Activated CD4-positive, alpha-beta T cell treated with anti-CD3 and anti-CD28 coated beads for 36 hours (primary cell): ENCODE data around the gene NINL. TPM values are rescaled to one million over a fixed set of nuclear protein-coding genes. Genes with fewer than 3 reads are reported as not detected.
A peak's percentile ranks its signal among the peaks of the same experiment; 100 is the strongest.
"Not testable (repeated sequence)": the region's sequence is repeated elsewhere in the genome, so short reads cannot be mapped to it uniquely, and the experiment has no call there.

ENCODE experiments used
- ATAC-seq: fragments of 200-7000 bp; cut with Tn5 transposase; one replicate; pipeline ENCODE4 v1.10.0; 2021; ENCODE audit warnings: mild to moderate bottlenecking, moderate library complexity
- CTCF ChIA-PET: fragments of 350-600 bp; sonication (Branson Sonifier 250); formaldehyde crosslinking; loops from one replicate; lab custom pipeline; 2021; ENCODE audit warnings: antibody characterized with exemption; lab: Charles Lee
- POLR2A ChIA-PET: fragments of 350-600 bp; sonication (Branson Sonifier 250); formaldehyde crosslinking; loops from one replicate; lab custom pipeline; 2021; ENCODE audit warnings: antibody characterized with exemption, inconsistent platforms; lab: Charles Lee
- DNase-seq: peaks from one replicate; pipeline ENCODE4 v3.0.0-alpha.2; 2020
- H3K27ac Mint-ChIP-seq: one replicate; pipeline ENCODE4 v1.8.0; 2021; ENCODE audit warnings: mixed read lengths
- H3K27me3 Mint-ChIP-seq: one replicate; pipeline ENCODE4 v1.8.0; 2021; ENCODE audit warnings: mixed read lengths
- H3K36me3 Mint-ChIP-seq: one replicate; pipeline ENCODE4 v1.8.0; 2021; ENCODE audit warnings: low read depth, mixed read lengths
- H3K4me1 Mint-ChIP-seq: one replicate; pipeline ENCODE4 v1.8.0; 2021; ENCODE audit warnings: mixed read lengths
- H3K4me3 Mint-ChIP-seq: one replicate; pipeline ENCODE4 v1.8.0; 2021; ENCODE audit warnings: mild to moderate bottlenecking, moderate library complexity, mixed read lengths
- H3K9me3 Mint-ChIP-seq: one replicate; pipeline ENCODE4 v1.8.0; 2021; ENCODE audit warnings: low read depth, mixed read lengths
- intact Hi-C, 2 experiments: fragments of 100-400 bp; cut with DNase I in 1 of 2; cut with micrococcal nuclease in 1 of 2; formaldehyde crosslinking; loops; one replicate each; pipeline versions ENCODE4 v1.14.2 to v1.15.1; 2022 to 2024; cut with DNase I, micrococcal nuclease
- total RNA-seq, 2 experiments: library from RNA; stranded (reverse); gene quantifications; one replicate each; pipeline ENCODE4 v1.2.3, GENCODE V29; 2021

The NINL gene
- total RNA-seq, 2 experiments from 2014 or later: 3.3 to 4.1 TPM

- H3K27me3 Mint-ChIP-seq, CTCF ChIA-PET, DNase-seq, POLR2A ChIA-PET, H3K27ac Mint-ChIP-seq, H3K36me3 Mint-ChIP-seq, H3K4me3 Mint-ChIP-seq, H3K4me1 Mint-ChIP-seq, ATAC-seq, H3K9me3 Mint-ChIP-seq, intact Hi-C loops: not testable (repeated sequence)
Measured at GRCh38 chr20:25590778-25591177, 5.4 kb upstream of the NINL start.

DNA sequence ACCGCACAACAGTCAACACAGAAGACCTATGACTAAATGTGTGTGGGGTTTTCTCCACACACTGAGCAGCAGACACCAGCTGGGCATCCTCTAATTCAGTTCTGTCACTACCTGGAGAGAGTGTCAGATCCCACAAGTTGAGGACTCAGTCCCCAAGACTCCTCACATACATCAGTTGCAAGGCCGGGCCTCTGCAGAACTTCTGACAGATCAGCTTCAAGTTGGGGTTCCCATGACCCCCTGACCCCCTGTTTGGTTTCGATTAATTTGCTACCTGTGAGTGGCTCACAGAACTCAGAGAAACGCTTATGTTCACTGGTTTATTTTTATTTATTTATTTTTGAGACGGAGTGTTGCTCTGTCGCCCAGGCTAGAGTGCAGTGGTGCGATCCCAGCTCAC is 3.2 kb upstream of the NINL start:
- Mint-ChIP-seq H3K27ac (no peak overlapping the region), H3K36me3 (peaks cover 4% of the 10 kb centered on the region), H3K4me3 (no peak overlapping the region), H3K27me3 (peaks cover 5% of the 10 kb centered on the region), H3K9me3 (no peaks in the 10 kb centered on the region), H3K4me1 (peaks cover 11% of the 10 kb centered on the region)
- intact Hi-C loops: loop anchor here (5.0 to 10.0 kb wide), 5 partner anchors 104 to 596 kb away; partner anchors contain the start of genes GINS1 (in 2 of the 2), APMAP (in 1 of the 2), PYGB (in 1 of the 2) and ZNF337 (in 1 of the 2)
- DNase-seq (no peak), ATAC-seq (no peak)
- ChIA-PET POLR2A (no interaction called here), CTCF (no interaction called here)

DNA sequence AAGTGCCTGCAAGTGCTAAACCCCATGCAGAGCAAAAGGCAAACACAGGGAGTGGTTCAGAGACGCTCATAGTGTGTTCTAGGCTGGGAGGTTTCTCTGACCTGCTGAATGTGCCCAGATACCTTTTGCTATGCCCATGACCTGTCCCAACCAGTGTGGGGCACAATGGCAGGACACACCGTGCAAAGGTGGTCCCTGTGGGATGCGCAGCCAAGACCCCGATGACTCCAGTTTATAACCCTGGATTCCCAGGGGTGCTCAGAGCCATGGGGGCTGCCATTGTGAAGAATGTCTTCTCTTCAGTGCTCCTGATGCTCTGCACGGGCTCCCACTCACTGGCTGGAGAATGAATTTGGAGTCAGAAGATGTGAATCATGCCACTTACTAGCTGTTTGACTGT is 2.2 kb upstream of the NINL start:
- ATAC-seq (peak; percentile 35), DNase-seq (no peak)
- peaks cover 15% of the 10 kb centered on the region for H3K4me1 Mint-ChIP-seq
- peaks cover 9% of the 10 kb centered on the region for H3K27me3 Mint-ChIP-seq
- no peak overlapping the region for H3K4me3 Mint-ChIP-seq
- H3K27ac Mint-ChIP-seq: no peak overlapping the region
- H3K9me3 Mint-ChIP-seq: no peaks in the 10 kb centered on the region
- H3K36me3 Mint-ChIP-seq: peaks cover 4% of the 10 kb centered on the region
- CTCF ChIA-PET: interaction anchor here (0.7 kb wide), 1 partner anchor 621 kb away, joined by 3 read pairs; no protein-coding TSS in a partner anchor
- POLR2A ChIA-PET: no interaction called here
- intact Hi-C loops: loop anchor here (5.0 to 10.0 kb wide), 5 partner anchors 103 to 595 kb away; partner anchors contain the start of genes GINS1 (in 2 of the 2), APMAP (in 1 of the 2), PYGB (in 1 of the 2) and ZNF337 (in 1 of the 2)

- peaks cover 15% of the 10 kb centered on the region for H3K4me1 Mint-ChIP-seq
- ChIA-PET POLR2A (no interaction called here), CTCF (interaction anchor here (0.7 kb wide), 1 partner anchor 622 kb away, joined by 3 read pairs; no protein-coding TSS in a partner anchor)
- peaks cover 4% of the 10 kb centered on the region for H3K36me3 Mint-ChIP-seq
- H3K9me3 Mint-ChIP-seq: no peaks in the 10 kb centered on the region
- intact Hi-C loops: loop anchor here (5.0 to 10.0 kb wide), 5 partner anchors 102 to 595 kb away; partner anchors contain the start of genes GINS1 (in 2 of the 2), APMAP (in 1 of the 2), PYGB (in 1 of the 2) and ZNF337 (in 1 of the 2)
- ATAC-seq (no peak), DNase-seq (no peak)
- no peak overlapping the region for H3K4me3 Mint-ChIP-seq
- no peak overlapping the region for H3K27ac Mint-ChIP-seq
- H3K27me3 Mint-ChIP-seq: peaks cover 9% of the 10 kb centered on the region
Measured at GRCh38 chr20:25586877-25587276, 1.5 kb upstream of the NINL start.

- H3K4me3 Mint-ChIP-seq: peak overlapping the region; percentile 28
- H3K9me3 Mint-ChIP-seq, POLR2A ChIA-PET, H3K36me3 Mint-ChIP-seq, CTCF ChIA-PET, DNase-seq, H3K27me3 Mint-ChIP-seq, ATAC-seq: not testable (repeated sequence)
- peaks cover 15% of the 10 kb centered on the region for H3K4me1 Mint-ChIP-seq
- intact Hi-C loops: loop anchor here (5.0 to 10.0 kb wide), 4 partner anchors 39 to 339 kb away; partner anchors contain the start of genes GINS1 (in 2 of the 2), NANP (in 1 of the 2) and PYGB (in 1 of the 2)
- H3K27ac Mint-ChIP-seq: peak overlapping the region; percentile 47
Measured at GRCh38 chr20:25583607-25584006, 1.7 kb downstream of the NINL start.

- CTCF ChIA-PET: interaction anchor here (0.9 kb wide), 1 partner anchor 11 kb away, joined by 3 read pairs; no protein-coding TSS in a partner anchor
- no peak overlapping the region for H3K27ac Mint-ChIP-seq
Measured at GRCh38 chr20:25580711-25581110, 4.6 kb downstream of the NINL start.

DNA sequence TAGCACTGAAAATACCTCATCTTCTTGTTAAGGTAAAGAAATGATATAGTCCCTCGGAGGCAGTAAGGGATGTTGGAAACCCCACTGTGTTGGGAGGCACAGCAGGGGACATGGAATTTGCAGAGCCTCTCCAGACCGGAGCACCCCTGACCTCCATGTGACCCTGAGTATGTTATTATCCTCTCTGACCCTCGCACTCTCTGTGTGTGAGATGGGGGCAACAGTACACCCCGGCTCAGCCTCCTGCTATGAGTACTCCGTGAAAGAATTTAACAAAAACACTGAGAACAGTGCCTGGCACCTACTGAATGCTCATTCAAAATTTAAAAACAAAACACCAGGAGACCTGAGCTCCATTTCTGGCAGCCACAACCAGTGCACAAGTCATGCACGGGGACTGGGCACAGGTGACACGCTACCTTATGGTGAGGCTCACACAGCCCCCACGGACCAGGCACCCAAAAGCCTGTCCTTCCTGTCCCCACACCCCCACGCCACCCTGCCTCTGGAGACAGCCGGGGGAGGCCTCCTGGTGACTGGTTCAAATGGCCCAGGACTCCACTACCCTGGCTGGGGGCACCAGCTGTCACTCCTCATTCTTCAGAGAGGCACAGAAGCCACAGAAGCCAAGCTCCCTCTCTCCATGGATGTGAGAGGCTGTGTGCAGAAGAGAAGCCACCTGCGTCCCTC is 6.1 kb downstream of the NINL start:
- Mint-ChIP-seq H3K27me3 (peaks cover 7% of the 10 kb centered on the region), H3K36me3 (peaks cover 4% of the 10 kb centered on the region), H3K27ac (no peak overlapping the region), H3K4me3 (no peak overlapping the region), H3K9me3 (no peaks in the 10 kb centered on the region), H3K4me1 (peaks cover 6% of the 10 kb centered on the region)
- ATAC-seq (no peak), DNase-seq (no peak)
- POLR2A ChIA-PET: interaction anchor here (0.6 kb wide), 1 partner anchor 10 kb away, joined by 6 read pairs; no protein-coding TSS in a partner anchor
- intact Hi-C loops: loop anchor here in 1 of 2 experiments (10.0 kb wide), 1 partner anchor 64 kb away; no protein-coding TSS in a partner anchor
- CTCF ChIA-PET: no interaction called here

More at GRCh38 chr20:25580711-25581110, 4.6 kb downstream of the NINL start:
- H3K27me3 Mint-ChIP-seq: peaks cover 9% of the 10 kb centered on the region
- POLR2A ChIA-PET: no interaction called here
- intact Hi-C loops: loop anchor here (5.0 to 10.0 kb wide), 4 partner anchors 42 to 336 kb away; partner anchors contain the start of genes GINS1 (in 2 of the 2), NANP (in 1 of the 2) and PYGB (in 1 of the 2)
- DNase-seq: no peak
- no peak for ATAC-seq
- H3K4me1 Mint-ChIP-seq: peaks cover 10% of the 10 kb centered on the region
- H3K4me3 Mint-ChIP-seq: no peak overlapping the region
- no peaks in the 10 kb centered on the region for H3K9me3 Mint-ChIP-seq
- peaks cover 4% of the 10 kb centered on the region for H3K36me3 Mint-ChIP-seq

DNA sequence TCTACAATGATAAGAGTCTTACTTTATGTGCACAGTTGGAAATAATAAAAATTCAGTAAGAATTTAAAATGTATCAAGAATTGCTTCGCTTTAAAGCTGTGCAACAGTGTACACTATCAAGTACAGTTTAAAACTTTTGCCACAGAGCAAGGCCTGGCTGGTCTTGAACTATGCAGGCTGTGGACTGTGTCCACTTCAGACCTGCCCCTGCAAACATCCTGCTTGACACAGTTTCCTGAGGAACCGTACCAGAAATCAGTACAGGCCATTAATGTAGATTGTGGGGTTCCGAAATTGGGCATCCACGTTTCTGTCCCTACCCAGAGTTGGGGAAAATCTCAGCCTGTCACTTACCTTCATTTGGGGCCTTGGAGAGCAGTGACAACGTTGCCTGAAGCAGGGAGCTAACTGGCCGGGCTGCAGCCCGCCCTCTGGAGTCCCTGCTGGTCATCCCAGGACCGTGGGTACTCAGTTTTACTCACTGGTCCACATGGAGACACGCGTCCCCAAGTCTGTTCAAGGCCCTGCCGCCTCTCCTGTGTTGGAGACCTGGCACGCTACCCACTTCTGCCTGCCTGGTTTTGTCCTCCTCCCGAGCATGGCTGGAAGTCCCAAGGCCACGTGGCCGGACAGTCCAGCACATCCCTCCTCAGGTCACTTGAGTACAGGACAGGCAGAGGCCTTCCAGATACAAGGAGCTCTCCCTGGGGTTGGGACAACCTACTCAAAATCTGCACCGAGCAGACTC is 8.4 kb downstream of the NINL start:
- DNase-seq (no peak), ATAC-seq (no peak)
- H3K4me1 Mint-ChIP-seq: no peaks in the 10 kb centered on the region
- no peaks in the 10 kb centered on the region for H3K9me3 Mint-ChIP-seq
- no peaks in the 10 kb centered on the region for H3K27me3 Mint-ChIP-seq
- H3K36me3 Mint-ChIP-seq: peaks cover 1% of the 10 kb centered on the region
- no peak overlapping the region for H3K27ac Mint-ChIP-seq
- ChIA-PET POLR2A (no interaction called here), CTCF (no interaction called here)
- intact Hi-C loops: loop anchor here in 1 of 2 experiments (10.0 kb wide), 1 partner anchor 62 kb away; no protein-coding TSS in a partner anchor
- H3K4me3 Mint-ChIP-seq: no peak overlapping the region

- CTCF ChIA-PET: interaction anchor here (0.7 kb wide), 1 partner anchor 456 kb away, joined by 3 read pairs; no protein-coding TSS in a partner anchor
Measured at GRCh38 chr20:25574411-25574810, 10.9 kb downstream of the NINL start.

GRCh38 chr20:25573288-25574251 is 11.8 kb downstream of the NINL start:
- no peak overlapping the region for H3K27ac Mint-ChIP-seq
- no peaks in the 10 kb centered on the region for H3K4me1 Mint-ChIP-seq
- H3K4me3 Mint-ChIP-seq: no peak overlapping the region
- ChIA-PET CTCF (interaction anchor here (0.7 kb wide), 1 partner anchor 456 kb away, joined by 3 read pairs; no protein-coding TSS in a partner anchor), POLR2A (no interaction called here)
- H3K27me3 Mint-ChIP-seq: no peaks in the 10 kb centered on the region
- H3K36me3 Mint-ChIP-seq: peaks cover 1% of the 10 kb centered on the region
- DNase-seq (no peak), ATAC-seq (no peak)
- intact Hi-C loops: loop anchor here in 1 of 2 experiments (10.0 kb wide), 1 partner anchor 59 kb away; no protein-coding TSS in a partner anchor
- H3K9me3 Mint-ChIP-seq: no peaks in the 10 kb centered on the region

More at GRCh38 chr20:25574411-25574810, 10.9 kb downstream of the NINL start:
- H3K27me3 Mint-ChIP-seq: no peaks in the 10 kb centered on the region
- H3K4me3 Mint-ChIP-seq: no peak overlapping the region
- POLR2A ChIA-PET: no interaction called here
- ATAC-seq: no peak
- H3K27ac Mint-ChIP-seq: no peak overlapping the region
- H3K9me3 Mint-ChIP-seq: no peaks in the 10 kb centered on the region
- intact Hi-C loops: loop anchor here in 1 of 2 experiments (10.0 kb wide), 1 partner anchor 60 kb away; no protein-coding TSS in a partner anchor
- H3K4me1 Mint-ChIP-seq: no peaks in the 10 kb centered on the region
- no peak for DNase-seq
- peaks cover 1% of the 10 kb centered on the region for H3K36me3 Mint-ChIP-seq
